Fibroblast of mammary gland (primary cell): ENCODE results near the gene PIP4K2C.
A peak's percentile ranks its signal among the peaks of the same experiment; 100 is the strongest.

Experiments
- DNase-seq: peaks from one replicate; pipeline ENCODE4 v3.0.0-alpha.2; 2010; ENCODE audit warnings: low read depth
- H3K4me3 ChIP-seq: 2 replicates; pipeline ENCODE4 v1.5.1; 2011; ENCODE audit warnings: low read depth, mild to moderate bottlenecking, low read length, moderate library complexity; ENCODE audit not compliant: control insufficient read depth
- TF ChIP-seq, protein P1 (sequence below): conservative IDR thresholded peaks from 2 replicates; pipeline ENCODE4 v1.5.1; 2011; ENCODE audit warnings: low read depth, low read length, inconsistent platforms; ENCODE audit not compliant: control insufficient read depth, insufficient read depth

PIP4K2C gene

DNA sequence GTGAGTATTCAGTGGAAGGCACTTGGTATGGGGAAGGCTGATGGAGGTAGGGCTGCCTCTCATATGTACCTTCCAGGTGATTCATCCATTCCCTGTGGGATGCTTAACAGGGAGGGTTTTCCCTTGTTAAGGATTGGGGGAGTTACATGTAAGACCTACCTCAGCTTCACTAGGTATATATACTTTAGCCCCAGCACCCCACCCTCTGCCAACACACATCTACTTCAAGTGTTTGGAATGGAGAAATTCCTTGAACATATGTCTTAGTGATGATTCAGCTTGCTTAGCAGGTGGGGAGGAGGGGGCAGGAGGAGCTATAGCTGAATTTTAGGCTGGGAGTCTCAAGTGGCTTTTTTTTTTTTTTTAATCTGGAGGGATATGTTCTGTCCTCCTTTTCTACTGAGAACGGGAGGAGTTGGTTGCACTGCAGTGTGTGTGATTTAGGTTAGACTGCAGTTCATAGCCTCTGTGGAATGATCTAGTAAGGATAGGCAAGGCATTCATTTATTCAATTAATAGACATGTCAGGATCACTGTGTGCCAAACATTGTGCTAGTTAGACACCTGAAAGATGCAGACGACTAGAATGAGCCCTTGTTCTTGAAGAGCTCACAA lies 1.7 kb downstream of the PIP4K2C start:
- no peak overlapping the region for H3K4me3 ChIP-seq
- no peak for DNase-seq

DNA sequence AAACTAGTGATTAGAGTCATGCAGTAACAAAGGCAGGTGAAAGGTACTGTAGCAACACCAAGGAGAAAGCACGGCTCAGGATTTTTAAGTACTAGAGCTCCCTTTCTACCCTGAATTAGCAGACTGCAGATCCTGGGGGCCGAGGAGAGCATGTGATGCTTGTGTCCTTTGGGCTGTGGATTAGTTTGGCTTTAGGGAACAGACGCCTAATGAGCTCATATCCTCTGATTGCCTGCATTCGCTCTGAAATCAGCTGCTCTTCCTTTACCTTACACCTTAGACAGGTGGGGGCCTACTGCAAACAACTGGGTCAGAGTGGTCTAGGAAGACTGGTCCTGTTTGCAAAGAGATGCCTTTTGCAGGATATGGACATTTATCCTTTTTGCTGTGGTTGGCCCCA lies 2.2 kb downstream of the PIP4K2C start:
- TF ChIP-seq, protein P1, sequence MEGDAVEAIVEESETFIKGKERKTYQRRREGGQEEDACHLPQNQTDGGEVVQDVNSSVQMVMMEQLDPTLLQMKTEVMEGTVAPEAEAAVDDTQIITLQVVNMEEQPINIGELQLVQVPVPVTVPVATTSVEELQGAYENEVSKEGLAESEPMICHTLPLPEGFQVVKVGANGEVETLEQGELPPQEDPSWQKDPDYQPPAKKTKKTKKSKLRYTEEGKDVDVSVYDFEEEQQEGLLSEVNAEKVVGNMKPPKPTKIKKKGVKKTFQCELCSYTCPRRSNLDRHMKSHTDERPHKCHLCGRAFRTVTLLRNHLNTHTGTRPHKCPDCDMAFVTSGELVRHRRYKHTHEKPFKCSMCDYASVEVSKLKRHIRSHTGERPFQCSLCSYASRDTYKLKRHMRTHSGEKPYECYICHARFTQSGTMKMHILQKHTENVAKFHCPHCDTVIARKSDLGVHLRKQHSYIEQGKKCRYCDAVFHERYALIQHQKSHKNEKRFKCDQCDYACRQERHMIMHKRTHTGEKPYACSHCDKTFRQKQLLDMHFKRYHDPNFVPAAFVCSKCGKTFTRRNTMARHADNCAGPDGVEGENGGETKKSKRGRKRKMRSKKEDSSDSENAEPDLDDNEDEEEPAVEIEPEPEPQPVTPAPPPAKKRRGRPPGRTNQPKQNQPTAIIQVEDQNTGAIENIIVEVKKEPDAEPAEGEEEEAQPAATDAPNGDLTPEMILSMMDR: no peak
- no peak for DNase-seq
- H3K4me3 ChIP-seq: no peak overlapping the region

More for the DNA sequence above, 1.7 kb downstream of the PIP4K2C start:
- TF ChIP-seq, protein P1: no peak

DNA sequence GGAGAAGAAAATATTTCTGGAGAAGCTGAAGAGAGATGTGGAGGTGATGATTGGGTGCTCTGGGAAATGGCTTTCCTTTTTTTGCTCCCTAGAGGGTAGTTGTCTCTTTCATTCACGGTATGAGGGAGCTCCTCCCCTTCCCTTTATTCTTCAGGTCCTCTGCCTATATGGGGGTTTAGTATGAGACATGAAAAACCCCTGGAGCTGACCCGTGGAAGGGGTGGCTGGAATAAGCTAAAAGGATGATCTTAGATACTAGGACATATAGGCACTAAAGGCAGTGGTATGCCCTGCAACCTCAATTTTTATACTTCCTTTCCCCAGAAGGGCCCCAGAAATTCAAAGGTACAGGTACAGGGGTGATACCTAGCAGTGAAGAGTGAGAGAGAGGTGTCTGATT lies 9.4 kb downstream of the PIP4K2C start:
- TF ChIP-seq, protein P1: no peak
- no peak overlapping the region for H3K4me3 ChIP-seq
- no peak for DNase-seq

DNA sequence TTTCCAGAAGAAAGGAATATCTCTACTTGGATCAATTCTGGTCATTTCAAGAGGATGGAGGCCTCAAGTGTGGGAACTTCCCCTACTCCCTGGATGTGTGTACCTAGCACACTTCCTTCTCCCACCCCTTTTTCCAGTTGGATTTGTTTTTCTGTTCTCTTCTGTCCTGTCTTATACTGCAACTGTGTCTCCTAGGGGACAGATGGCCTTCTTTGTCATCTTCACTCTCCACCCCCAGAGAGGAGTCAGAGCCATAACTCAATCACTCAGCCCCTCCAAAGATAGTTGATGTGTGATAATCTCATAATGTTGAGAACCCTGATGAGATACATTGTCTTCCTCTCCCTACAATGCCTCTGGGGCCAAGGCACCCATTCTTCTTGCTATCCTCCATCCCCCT lies 11.6 kb downstream of the PIP4K2C start:
- no peak for DNase-seq

DNA sequence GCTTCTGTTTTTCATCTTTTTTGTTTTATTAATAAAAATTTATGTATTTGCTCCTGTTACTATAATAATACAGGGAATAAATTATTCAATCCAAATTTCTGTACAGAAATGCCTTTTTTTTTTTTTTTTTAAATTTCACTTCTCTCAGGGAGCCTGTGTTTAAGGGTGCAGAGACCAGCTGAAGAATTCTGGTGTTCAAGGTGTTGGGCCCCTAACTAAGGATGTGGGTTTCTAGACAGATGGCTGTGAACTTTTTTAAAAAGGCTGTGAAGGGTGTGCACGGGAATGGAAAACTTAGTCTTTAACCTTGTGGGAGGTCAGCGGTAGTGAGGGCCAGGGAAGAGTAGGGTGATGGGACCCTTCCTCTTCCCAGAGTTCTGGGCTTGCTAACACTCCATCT lies 12.3 kb downstream of the PIP4K2C start:
- DNase-seq: no peak
- TF ChIP-seq, protein P1: no peak

More for the DNA sequence above, 11.6 kb downstream of the PIP4K2C start:
- H3K4me3 ChIP-seq: no peak overlapping the region
- TF ChIP-seq, protein P1: no peak

DNA sequence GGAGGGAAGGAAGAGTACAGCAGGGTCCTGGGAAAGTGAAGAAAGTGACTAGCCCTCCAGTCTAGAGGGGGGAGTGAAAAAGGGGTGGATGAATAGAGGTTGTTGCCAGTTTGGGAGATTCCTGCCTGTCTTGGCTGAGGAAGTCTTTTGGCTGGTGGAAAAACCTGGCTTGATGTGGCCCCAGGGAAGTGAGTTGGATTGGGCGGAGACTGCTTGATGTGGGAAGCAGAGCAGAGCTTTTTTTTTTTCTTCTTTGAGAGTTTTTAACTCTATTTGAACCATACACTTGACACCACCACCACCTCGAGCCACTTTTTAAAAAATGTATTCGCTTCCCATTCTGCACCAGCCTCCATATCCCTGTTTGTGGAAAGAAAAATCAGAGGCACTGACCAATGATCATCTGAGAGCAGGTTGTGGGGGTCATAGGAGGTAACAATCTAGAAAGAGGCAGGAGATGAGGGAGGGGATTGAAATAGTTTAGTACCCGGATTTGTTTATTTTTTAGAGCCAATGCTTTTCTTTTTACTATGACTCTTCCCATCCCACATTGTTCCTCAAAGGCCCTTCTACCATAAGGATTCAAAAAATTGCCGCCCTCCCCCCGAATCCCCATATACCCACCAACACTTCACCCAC lies 12.9 kb downstream of the PIP4K2C start:
- TF ChIP-seq, protein P1: no peak
- peak; percentile 60 for DNase-seq
- peak overlapping the region; percentile 72 for H3K4me3 ChIP-seq

More for the DNA sequence above, 12.3 kb downstream of the PIP4K2C start:
- H3K4me3 ChIP-seq: no peak overlapping the region
